Left lung (tissue), 10 donors: Measurements from ENCODE around the gene LBHD1. TPM values are rescaled to one million over a fixed set of nuclear protein-coding genes. Genes with fewer than 3 reads are reported as not detected.

Source experiments
- ATAC-seq: fragments of 200-7000 bp; cut with Tn5 transposase; one replicate; pipeline ENCODE4 v1.9.1; 2020; ENCODE audit warnings: moderate library complexity
- DNase-seq, 4 donors: peaks; one replicate each; pipeline ENCODE4 v3.0.0-alpha.2; 2013 to 2020
- H3K27ac ChIP-seq, 2 donors: fragments of 200-600 bp; sonication (generic) in 1 of 2; one replicate each; pipeline versions ENCODE4 v1.5.0 to v1.8.0; 2020 to 2021
- H3K27me3 ChIP-seq, 2 donors: fragments of 200-600 bp; sonication (generic) in 1 of 2; one replicate each; pipeline versions ENCODE4 v1.5.0 to v1.8.0; 2020 to 2021
- H3K36me3 ChIP-seq, 2 donors: fragments of 200-600 bp; sonication (generic) in 1 of 2; one replicate each; pipeline versions ENCODE4 v1.5.0 to v1.8.0; 2020 to 2021
- H3K4me1 ChIP-seq, 2 donors: fragments of 200-600 bp; one replicate each; pipeline ENCODE4 v1.8.0; 2021
- H3K4me3 ChIP-seq, 2 donors: fragments of 200-600 bp; sonication (generic) in 1 of 2; one replicate each; pipeline versions ENCODE4 v1.5.0 to v1.8.0; 2020 to 2021; ENCODE audit warnings: mild to moderate bottlenecking in 1 of 2
- H3K9me3 ChIP-seq, 2 donors: fragments of 200-600 bp; sonication (generic) in 1 of 2; one replicate each; pipeline versions ENCODE4 v1.5.0 to v1.8.0; 2020 to 2021
- CTCF ChIP-seq, 2 donors: fragments of 200-600 bp; sonication (generic) in 1 of 2; IDR thresholded peaks; one replicate each; pipeline versions ENCODE4 v1.5.0 to v1.8.0; 2021; ENCODE audit warnings: antibody characterized with exemption in 2 of 2
- intact Hi-C, 2 donors: fragments of 100-400 bp; cut with DNase I; formaldehyde crosslinking; loops; one replicate each; pipeline versions ENCODE4 v1.11.2 to v1.14.2; 2022
- polyA plus RNA-seq, 6 donors: library from polyadenylated mRNA; unstranded; fragments of 120-200 nt; gene quantifications; one replicate each; pipeline ENCODE4 v1.2.1, GENCODE V29; 2013; ENCODE audit not compliant: insufficient read length in 6 of 6
- total RNA-seq, 2 donors: library from RNA; stranded (reverse); fragmentation: NEBNext Ultra II Directional; extraction: Animal tissue kit (Norgen Biotek cat#: 25700); gene quantifications; one replicate each; pipeline ENCODE4 v1.2.1, GENCODE V29; 2021
- donor health status: DM: no; HTN: yes; CAD: no.
- donor health status: DM: no; HTN: no; CAD: no.

The LBHD1 gene
- total and polyA plus RNA-seq, 8 donors, result 4.4 to 9.9 (median 8.2) TPM

GRCh38 chr11:62614275-62614674 lies 57.8 kb downstream of the LBHD1 start:
- peak overlapping the region in 1 of 2 donors; percentile 95 for H3K27ac ChIP-seq
- peaks cover 11 to 42% of the 10 kb centered on the region in 2 donors for H3K4me1 ChIP-seq
- no peak for ATAC-seq
- intact Hi-C loops, result no loop called here
- H3K36me3 ChIP-seq, result peaks cover 0 to 47% of the 10 kb centered on the region in 2 donors
- no peak overlapping the region for H3K4me3 ChIP-seq
- no peak for TF ChIP-seq CTCF (IDR thresholded peaks at IDR 0.05)
- no peak for DNase-seq
- H3K27me3 ChIP-seq, result no peaks in the 10 kb centered on the region
- H3K9me3 ChIP-seq, result no peaks in the 10 kb centered on the region

GRCh38 chr11:62613291-62613778 lies 58.7 kb downstream of the LBHD1 start:
- Histone ChIP-seq H3K9me3 (no peaks in the 10 kb centered on the region), H3K27me3 (no peaks in the 10 kb centered on the region), H3K4me3 (peak overlapping the region in 1 of 2 donors; percentile 88), H3K4me1 (peaks cover 11 to 48% of the 10 kb centered on the region in 2 donors), H3K27ac (peak overlapping the region; percentile 95 to 96), H3K36me3 (peaks cover 0 to 56% of the 10 kb centered on the region in 2 donors)
- no peak for TF ChIP-seq CTCF (IDR thresholded peaks at IDR 0.05)
- no peak for ATAC-seq
- intact Hi-C loops, result no loop called here
- no peak for DNase-seq

Other genes with a start within 250 kb of the LBHD1 start
- gene AHNAK, start 125.5 kb downstream of the LBHD1 start, total RNA-seq, result 100 to 1,000 TPM; 437 to 636 TPM
- gene AHNAK, start 125.5 kb downstream of the LBHD1 start, polyA plus RNA-seq, result 100 to 1,000 TPM; 176 to 256 (median 209) TPM
- 1,000 to 10,000 TPM in 1 of 2 donors, 100 to 1,000 TPM in 1; 973 to 1,076 TPM for gene EEF1G, start 98.4 kb downstream of the LBHD1 start, total RNA-seq
- gene EEF1G, start 98.4 kb downstream of the LBHD1 start, polyA plus RNA-seq, result 1,000 to 10,000 TPM; 2,175 to 2,492 (median 2,304) TPM
- 10 to 100 TPM; 12.6 to 19.8 TPM for gene TUT1, start 80.7 kb downstream of the LBHD1 start, total RNA-seq
- gene TUT1, start 80.7 kb downstream of the LBHD1 start, polyA plus RNA-seq, result 10 to 100 TPM; 21.9 to 27.8 (median 23.4) TPM
- 10 to 100 TPM; 67.1 to 86.0 TPM for gene MTA2, start 70.4 kb downstream of the LBHD1 start, total RNA-seq
- 100 to 1,000 TPM in 2 of 6 donors, 10 to 100 TPM in 4; 90.1 to 110 (median 97.4) TPM for gene MTA2, start 70.4 kb downstream of the LBHD1 start, polyA plus RNA-seq
- gene EML3, start 59.5 kb downstream of the LBHD1 start, total RNA-seq, result 10 to 100 TPM; 61.5 to 82.5 TPM
- 10 to 100 TPM; 39.3 to 58.5 (median 53.5) TPM for gene EML3, start 59.5 kb downstream of the LBHD1 start, polyA plus RNA-seq
- 1 to 10 TPM; 4.3 to 5.2 TPM for gene ROM1, start 59.0 kb downstream of the LBHD1 start, total RNA-seq
- 1 to 10 TPM; 3.4 to 6.5 (median 5.9) TPM for gene ROM1, start 59.0 kb downstream of the LBHD1 start, polyA plus RNA-seq
- 10 to 100 TPM; 44.1 to 46.2 TPM for gene B3GAT3, start 50.3 kb downstream of the LBHD1 start, total RNA-seq
- gene B3GAT3, start 50.3 kb downstream of the LBHD1 start, polyA plus RNA-seq, result 10 to 100 TPM; 19.0 to 35.6 (median 25.0) TPM
- gene GANAB, start 25.7 kb downstream of the LBHD1 start, total RNA-seq, result 100 to 1,000 TPM; 270 to 325 TPM
- 100 to 1,000 TPM; 287 to 341 (median 312) TPM for gene GANAB, start 25.7 kb downstream of the LBHD1 start, polyA plus RNA-seq
- 10 to 100 TPM; 24.2 to 27.1 TPM for gene INTS5, start 19.0 kb downstream of the LBHD1 start, total RNA-seq
- gene INTS5, start 19.0 kb downstream of the LBHD1 start, polyA plus RNA-seq, result 10 to 100 TPM; 12.7 to 18.4 (median 17.5) TPM
- 10 to 100 TPM; 46.2 to 65.5 TPM for gene C11orf98, start 7.1 kb downstream of the LBHD1 start, total RNA-seq
- gene C11orf98, start 7.1 kb downstream of the LBHD1 start, polyA plus RNA-seq, result 10 to 100 TPM; 42.6 to 64.7 (median 51.1) TPM
- gene CSKMT, start 7.0 kb downstream of the LBHD1 start, total RNA-seq, result 10 to 100 TPM; 12.8 to 21.8 TPM
- gene CSKMT, start 7.0 kb downstream of the LBHD1 start, polyA plus RNA-seq, result 1 to 10 TPM; 5.1 to 7.4 (median 6.0) TPM
- gene UQCC3, start 594 bp downstream of the LBHD1 start, total RNA-seq, result 1 to 10 TPM; 6.6 to 6.7 TPM
- gene UQCC3, start 594 bp downstream of the LBHD1 start, polyA plus RNA-seq, result 1 to 10 TPM; 6.2 to 9.0 (median 6.8) TPM
- gene UBXN1, start 6.8 kb upstream of the LBHD1 start, total RNA-seq, result 10 to 100 TPM; 67.5 to 74.4 TPM
- 100 to 1,000 TPM; 140 to 169 (median 157) TPM for gene UBXN1, start 6.8 kb upstream of the LBHD1 start, polyA plus RNA-seq
- gene LRRN4CL, start 17.3 kb upstream of the LBHD1 start, total RNA-seq, result 1 to 10 TPM in 1 of 2 donors, under 1 TPM in 1; 0.32 to 2.0 TPM
- 1 to 10 TPM in 1 of 6 donors, under 1 TPM in 5; 0.32 to 1.2 (median 0.69) TPM for gene LRRN4CL, start 17.3 kb upstream of the LBHD1 start, polyA plus RNA-seq
- gene BSCL2, start 35.2 kb upstream of the LBHD1 start, total RNA-seq, result 100 to 1,000 TPM in 1 of 2 donors, 10 to 100 TPM in 1; 77.8 to 109 TPM
- gene BSCL2, start 35.2 kb upstream of the LBHD1 start, polyA plus RNA-seq, result 10 to 100 TPM; 39.9 to 51.9 (median 46.3) TPM
- under 1 TPM in 1 of 2 donors, not detected in 1; 0.42 TPM for gene GNG3, start 35.4 kb upstream of the LBHD1 start, total RNA-seq
- 1 to 10 TPM; 1.5 to 1.9 (median 1.6) TPM for gene GNG3, start 35.4 kb upstream of the LBHD1 start, polyA plus RNA-seq
- 10 to 100 TPM; 31.8 to 43.2 TPM for gene HNRNPUL2, start 55.2 kb upstream of the LBHD1 start, total RNA-seq
- 10 to 100 TPM; 79.9 to 95.4 (median 91.2) TPM for gene HNRNPUL2, start 55.2 kb upstream of the LBHD1 start, polyA plus RNA-seq
- 10 to 100 TPM; 32.2 to 33.0 TPM for gene TTC9C, start 56.2 kb upstream of the LBHD1 start, total RNA-seq
- 10 to 100 TPM; 36.9 to 43.4 (median 39.8) TPM for gene TTC9C, start 56.2 kb upstream of the LBHD1 start, polyA plus RNA-seq
- gene ZBTB3, start 81.9 kb upstream of the LBHD1 start, total RNA-seq, result 10 to 100 TPM; 11.2 TPM
- 1 to 10 TPM; 7.3 to 9.6 (median 8.3) TPM for gene ZBTB3, start 81.9 kb upstream of the LBHD1 start, polyA plus RNA-seq
- 10 to 100 TPM; 64.9 to 70.3 TPM for gene POLR2G, start 89.3 kb upstream of the LBHD1 start, total RNA-seq
- gene POLR2G, start 89.3 kb upstream of the LBHD1 start, polyA plus RNA-seq, result 100 to 1,000 TPM; 135 to 159 (median 148) TPM
- gene TAF6L, start 99.1 kb upstream of the LBHD1 start, total RNA-seq, result 10 to 100 TPM; 14.5 to 24.9 TPM
- 10 to 100 TPM; 26.6 to 35.2 (median 30.3) TPM for gene TAF6L, start 99.1 kb upstream of the LBHD1 start, polyA plus RNA-seq
- 10 to 100 TPM; 52.7 to 58.7 TPM for gene TMEM179B, start 115.1 kb upstream of the LBHD1 start, total RNA-seq
- 10 to 100 TPM; 43.9 to 56.7 (median 49.8) TPM for gene TMEM179B, start 115.1 kb upstream of the LBHD1 start, polyA plus RNA-seq
- gene TMEM223, start 119.7 kb upstream of the LBHD1 start, total RNA-seq, result 10 to 100 TPM; 15.7 to 16.2 TPM
- 10 to 100 TPM; 19.6 to 26.4 (median 20.7) TPM for gene TMEM223, start 119.7 kb upstream of the LBHD1 start, polyA plus RNA-seq
- 10 to 100 TPM; 67.8 to 73.0 TPM for gene NXF1, start 133.2 kb upstream of the LBHD1 start, total RNA-seq
- gene NXF1, start 133.2 kb upstream of the LBHD1 start, polyA plus RNA-seq, result 100 to 1,000 TPM; 118 to 157 (median 134) TPM
- gene STX5, start 159.8 kb upstream of the LBHD1 start, total RNA-seq, result 10 to 100 TPM; 38.9 to 40.5 TPM
- 10 to 100 TPM; 49.5 to 55.7 (median 51.2) TPM for gene STX5, start 159.8 kb upstream of the LBHD1 start, polyA plus RNA-seq
- gene TEX54, start 160.6 kb upstream of the LBHD1 start, total RNA-seq, result not detected
- under 1 TPM in 2 of 6 donors, not detected in 4; 0.36 to 0.69 TPM for gene TEX54, start 160.6 kb upstream of the LBHD1 start, polyA plus RNA-seq
- gene WDR74, start 167.3 kb upstream of the LBHD1 start, total RNA-seq, result 10 to 100 TPM; 24.6 to 45.4 TPM
- gene WDR74, start 167.3 kb upstream of the LBHD1 start, polyA plus RNA-seq, result 10 to 100 TPM; 36.1 to 54.0 (median 43.3) TPM
- gene SLC3A2, start 208.6 kb upstream of the LBHD1 start, total RNA-seq, result 100 to 1,000 TPM; 131 to 228 TPM
- gene SLC3A2, start 208.6 kb upstream of the LBHD1 start, polyA plus RNA-seq, result 100 to 1,000 TPM; 161 to 223 (median 180) TPM
- gene CHRM1, start 249.1 kb upstream of the LBHD1 start, total RNA-seq, result 1 to 10 TPM; 1.2 to 2.3 TPM
- under 1 TPM; 0.34 to 0.71 (median 0.52) TPM for gene CHRM1, start 249.1 kb upstream of the LBHD1 start, polyA plus RNA-seq